ENCODE data around the gene APLF. TPM values are rescaled to one million over a fixed set of nuclear protein-coding genes. Genes with fewer than 3 reads are reported as not detected.
"Not testable (repeated sequence)": the region's sequence is repeated elsewhere in the genome, so short reads cannot be mapped to it uniquely, and the experiment has no call there.

Gene APLF
- total RNA-seq, 4 donors from 2014 or later: 2.9 to 28.5 (median 8.1) TPM

- Histone ChIP-seq H3K27me3 (no peaks in the 10 kb centered on the region), H3K36me3 (no peaks in the 10 kb centered on the region), H3K27ac (no peak overlapping the region), H3K9me3 (no peaks in the 10 kb centered on the region), H3K4me3 (no peak overlapping the region), H3K4me1 (no peaks in the 10 kb centered on the region)
- TF ChIP-seq CTCF (IDR thresholded peaks at IDR 0.05) (peak; percentile 33 to 58 (median 47)), EP300 (IDR thresholded peaks at IDR 0.05; ENCODE audit: low read depth) (no peak)
- intact Hi-C loops (cut with DNase I; ENCODE audit: low total_unique reads): no loop called here
- DNase-seq: no peak
- 48 to 57% methylated on average over 3 of the region's 3 CpGs for WGBS, 2 donors (ENCODE audit: low coverage in 1 of 2)
- in situ Hi-C loops (cut with MboI; ENCODE audit: low pct_ligation_motif_present in 1 of 4, low pct_unique_long_range_greater_than_20kb in 1 of 4, low sequenced_read_pairs in 3 of 4): loop anchor here (10.0 to 25.0 kb wide), 3 partner anchors 249 to 437 kb away; partner anchors contain the start of gene ARHGAP25 (in 2 of the 4)
Observed at GRCh38 chr2:68487773-68488355, 20.5 kb downstream of the APLF start.

- H3K27ac ChIP-seq; H3K4me3 ChIP-seq; H3K4me1 ChIP-seq; H3K9me3 ChIP-seq; H3K36me3 ChIP-seq; DNase-seq; H3K27me3 ChIP-seq; intact Hi-C loops (cut with DNase I; ENCODE audit: low total_unique reads): not testable (repeated sequence)
- WGBS, 2 donors (ENCODE audit: low coverage in 1 of 2): 89 to 97% methylated on average over 1 of the region's 1 CpG
- in situ Hi-C loops (cut with MboI; ENCODE audit: low pct_ligation_motif_present in 1 of 4, low pct_unique_long_range_greater_than_20kb in 1 of 4, low sequenced_read_pairs in 3 of 4): loop anchor here (10.0 to 25.0 kb wide), 3 partner anchors 249 to 436 kb away; partner anchors contain the start of gene ARHGAP25 (in 2 of the 4)
Observed at GRCh38 chr2:68488605-68489004, 21.2 kb downstream of the APLF start.

DNA sequence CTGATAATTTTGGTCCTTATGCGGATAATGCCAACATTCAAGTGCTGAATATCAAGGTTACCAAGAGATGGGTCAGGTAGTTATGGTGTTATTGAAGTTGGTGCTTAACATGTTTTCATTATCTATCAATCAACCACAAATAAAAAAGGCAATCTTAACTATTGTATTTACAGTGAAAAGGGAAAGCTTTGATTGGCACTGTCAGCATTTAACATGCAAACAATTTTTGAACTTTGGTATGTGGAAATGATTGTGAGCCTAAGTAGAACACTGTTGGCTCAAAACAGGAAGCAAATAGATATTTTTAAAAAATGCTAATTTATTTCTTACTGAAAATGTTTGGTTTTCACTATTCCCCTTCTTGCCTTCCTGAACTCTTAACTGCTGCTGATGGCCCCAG lies 21.9 kb downstream of the APLF start:
- H3K4me3 ChIP-seq: no peak overlapping the region
- no peaks in the 10 kb centered on the region for H3K36me3 ChIP-seq
- H3K9me3 ChIP-seq: no peaks in the 10 kb centered on the region
- TF ChIP-seq CTCF (IDR thresholded peaks at IDR 0.05): no peak
- no peak for TF ChIP-seq POLR2A (IDR thresholded peaks at IDR 0.05)
- no peak for TF ChIP-seq EP300 (IDR thresholded peaks at IDR 0.05; ENCODE audit: low read depth)
- TF ChIP-seq POLR2AphosphoS5 (IDR thresholded peaks at IDR 0.05): no peak
- H3K27ac ChIP-seq: no peak overlapping the region
- DNase-seq: no peak
- 94 to 100% methylated on average over 1 of the region's 1 CpG for WGBS, 2 donors (ENCODE audit: low coverage in 1 of 2)
- no peaks in the 10 kb centered on the region for H3K27me3 ChIP-seq
- intact Hi-C loops (cut with DNase I; ENCODE audit: low total_unique reads) (no loop called here), in situ Hi-C loops (cut with MboI; ENCODE audit: low pct_ligation_motif_present in 1 of 4, low pct_unique_long_range_greater_than_20kb in 1 of 4, low sequenced_read_pairs in 3 of 4) (loop anchor here (10.0 to 25.0 kb wide), 3 partner anchors 248 to 436 kb away; partner anchors contain the start of gene ARHGAP25 (in 2 of the 4))
- no peaks in the 10 kb centered on the region for H3K4me1 ChIP-seq

DNA sequence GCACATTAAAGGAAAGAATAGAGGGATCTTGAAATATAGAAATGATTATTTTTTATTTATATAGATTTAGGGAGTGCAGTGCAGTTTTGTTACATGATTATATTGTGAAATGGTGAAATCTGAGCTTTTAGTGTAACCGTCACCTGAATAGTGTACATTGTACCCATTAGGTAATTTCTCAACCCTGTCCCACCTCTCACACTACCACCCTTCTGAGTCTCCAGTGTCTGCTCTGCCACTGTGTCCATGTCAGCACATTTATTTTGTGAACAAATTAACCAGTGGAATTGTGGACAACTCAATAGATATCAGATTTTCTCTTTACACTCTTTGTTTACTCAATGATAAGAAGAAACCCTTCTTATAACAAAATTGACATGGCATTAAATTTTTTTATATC lies 24.2 kb downstream of the APLF start:
- TF ChIP-seq POLR2AphosphoS5 (IDR thresholded peaks at IDR 0.05) (no peak), CTCF (IDR thresholded peaks at IDR 0.05) (no peak), EP300 (IDR thresholded peaks at IDR 0.05; ENCODE audit: low read depth) (no peak), POLR2A (IDR thresholded peaks at IDR 0.05) (no peak)
- WGBS, 2 donors (ENCODE audit: low coverage in 1 of 2): 100% methylated on average over 1 of the region's 1 CpG
- DNase-seq: no peak
- peaks cover 0 to 12% of the 10 kb centered on the region in 2 donors for H3K9me3 ChIP-seq
- H3K4me1 ChIP-seq: no peaks in the 10 kb centered on the region
- H3K27ac ChIP-seq: no peak overlapping the region
- intact Hi-C loops (cut with DNase I; ENCODE audit: low total_unique reads): no loop called here
- no peaks in the 10 kb centered on the region for H3K27me3 ChIP-seq
- in situ Hi-C loops (cut with MboI; ENCODE audit: low pct_ligation_motif_present in 1 of 4, low pct_unique_long_range_greater_than_20kb in 1 of 4, low sequenced_read_pairs in 3 of 4): loop anchor here (25.0 kb wide), 2 partner anchors 246 to 421 kb away; partner anchors contain the start of gene ARHGAP25 (in 2 of the 4)
- no peaks in the 10 kb centered on the region for H3K36me3 ChIP-seq
- H3K4me3 ChIP-seq: no peak overlapping the region

DNA sequence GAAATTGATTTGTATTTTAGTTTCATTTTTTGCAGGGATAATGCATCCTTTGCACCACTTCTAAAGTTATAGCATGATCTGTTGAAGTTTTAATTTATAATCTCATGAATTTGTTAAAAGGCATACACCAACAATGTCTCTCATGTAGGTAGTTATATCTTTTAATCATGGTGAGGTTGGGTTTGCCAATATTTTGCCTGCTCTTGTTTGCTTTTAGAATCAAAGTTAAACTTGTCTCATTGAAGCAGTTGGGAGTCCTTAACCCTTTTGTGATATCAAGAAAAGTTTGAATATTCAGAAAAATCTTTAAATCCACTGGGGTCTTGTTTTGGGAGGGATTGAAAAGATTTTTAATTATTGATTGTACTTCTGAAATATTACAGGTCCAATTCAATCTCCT lies 31.7 kb downstream of the APLF start:
- no peaks in the 10 kb centered on the region for H3K27me3 ChIP-seq
- TF ChIP-seq POLR2A (IDR thresholded peaks at IDR 0.05) (no peak), CTCF (IDR thresholded peaks at IDR 0.05) (no peak), EP300 (IDR thresholded peaks at IDR 0.05; ENCODE audit: low read depth) (no peak), POLR2AphosphoS5 (IDR thresholded peaks at IDR 0.05) (no peak)
- H3K9me3 ChIP-seq: peaks cover 0 to 14% of the 10 kb centered on the region in 2 donors
- H3K36me3 ChIP-seq: no peaks in the 10 kb centered on the region
- DNase-seq: no peak
- no peak overlapping the region for H3K4me3 ChIP-seq
- H3K4me1 ChIP-seq: no peaks in the 10 kb centered on the region
- in situ Hi-C loops (cut with MboI; ENCODE audit: low pct_ligation_motif_present in 1 of 4, low pct_unique_long_range_greater_than_20kb in 1 of 4, low sequenced_read_pairs in 3 of 4) (loop anchor here (25.0 kb wide), 2 partner anchors 238 to 413 kb away; partner anchors contain the start of gene ARHGAP25 (in 2 of the 4)), intact Hi-C loops (cut with DNase I; ENCODE audit: low total_unique reads) (no loop called here)
- no peak overlapping the region for H3K27ac ChIP-seq
